G401.6 (cell line): ENCODE results near the gene PRKN.

Experiments used
- FAIRE-seq: peaks from 2 replicates; lab custom pipeline; 2012; peaks lifted over from hg19 to GRCh38; lab: Jason Lieb, UNC

PRKN gene

DNA sequence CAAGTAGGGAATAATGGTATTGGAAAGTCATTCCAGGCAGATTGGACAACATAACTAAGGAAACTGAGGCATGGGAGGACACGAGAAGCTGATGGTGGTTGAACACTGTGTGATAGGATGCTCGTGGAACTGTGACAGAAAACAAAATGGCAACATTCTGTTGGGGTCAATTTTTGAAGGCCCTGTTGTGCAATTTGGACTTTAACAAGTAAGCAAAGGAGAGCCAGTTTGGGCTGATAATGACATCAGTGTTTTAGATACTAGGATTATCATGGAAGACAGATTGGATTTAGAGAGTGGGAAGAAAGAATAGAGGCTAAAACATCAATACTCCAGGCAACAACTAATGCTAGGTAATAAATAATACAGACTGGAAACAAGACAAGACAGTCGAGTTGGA lies 53.1 kb downstream of the PRKN start:
- no peak for FAIRE-seq

DNA sequence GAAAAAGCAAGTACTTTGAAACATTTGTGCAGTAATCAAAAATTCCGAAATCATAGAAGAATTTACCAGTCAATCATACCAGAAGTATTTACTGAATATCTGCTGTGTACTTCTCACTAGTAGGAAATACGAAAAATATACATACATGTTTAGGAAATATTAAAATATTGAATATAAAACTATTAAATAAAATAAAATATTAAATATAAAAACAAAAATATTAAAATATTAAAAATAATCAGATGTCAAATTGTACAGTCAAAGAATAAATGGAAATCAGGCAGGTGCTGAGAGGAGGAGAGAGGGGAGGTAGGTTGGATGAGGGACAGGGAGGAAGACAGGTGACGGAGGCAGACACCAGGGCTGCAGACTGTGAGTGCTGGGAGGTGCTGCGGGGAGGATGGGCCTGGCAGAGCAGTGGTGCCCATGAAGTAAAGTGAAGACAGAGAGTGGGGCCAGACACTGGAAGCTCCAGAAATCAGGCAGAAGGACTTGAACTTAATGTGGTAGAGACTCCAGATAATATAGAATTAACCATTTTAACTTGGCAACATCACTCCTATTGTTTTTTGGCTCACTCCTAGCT lies 55.9 kb downstream of the PRKN start:
- no peak for FAIRE-seq

DNA sequence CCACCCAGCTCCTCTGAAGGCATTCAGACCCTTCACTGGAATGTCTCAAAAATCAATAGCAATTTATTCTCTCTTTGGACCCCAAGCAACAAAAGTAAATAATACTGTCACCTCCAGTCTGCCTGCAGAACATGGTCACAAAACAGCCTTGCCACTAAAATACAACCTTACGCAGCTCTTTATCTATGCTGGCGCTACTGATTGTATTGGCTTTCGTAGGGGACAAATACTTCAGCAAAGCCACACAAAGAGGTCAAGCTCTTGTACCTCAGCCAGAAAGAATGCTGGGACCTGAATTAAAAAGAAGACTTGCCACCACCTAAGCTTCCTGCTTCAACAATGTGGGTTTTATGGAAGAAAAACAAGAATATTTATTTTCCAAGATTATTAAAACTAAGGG lies 57.2 kb downstream of the PRKN start:
- FAIRE-seq = no peak

DNA sequence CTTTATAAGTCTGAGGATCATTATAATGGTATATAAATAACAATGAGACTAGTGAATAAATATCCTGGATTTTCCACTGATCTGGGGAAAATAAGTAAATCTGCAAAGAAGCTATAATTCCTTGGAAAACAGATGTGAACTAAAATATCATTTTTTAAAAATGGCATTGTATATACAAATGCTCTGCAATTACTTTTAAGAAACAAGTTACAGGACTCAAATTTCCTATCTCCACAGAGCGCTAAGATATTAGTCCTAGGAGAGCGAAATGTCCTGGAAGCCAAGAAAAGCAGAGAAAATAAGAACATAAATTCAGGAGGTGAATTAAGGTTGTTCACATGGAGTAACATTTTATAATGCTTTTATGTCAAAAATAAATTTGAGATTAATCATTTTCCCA lies 61.3 kb downstream of the PRKN start:
- FAIRE-seq = no peak

DNA sequence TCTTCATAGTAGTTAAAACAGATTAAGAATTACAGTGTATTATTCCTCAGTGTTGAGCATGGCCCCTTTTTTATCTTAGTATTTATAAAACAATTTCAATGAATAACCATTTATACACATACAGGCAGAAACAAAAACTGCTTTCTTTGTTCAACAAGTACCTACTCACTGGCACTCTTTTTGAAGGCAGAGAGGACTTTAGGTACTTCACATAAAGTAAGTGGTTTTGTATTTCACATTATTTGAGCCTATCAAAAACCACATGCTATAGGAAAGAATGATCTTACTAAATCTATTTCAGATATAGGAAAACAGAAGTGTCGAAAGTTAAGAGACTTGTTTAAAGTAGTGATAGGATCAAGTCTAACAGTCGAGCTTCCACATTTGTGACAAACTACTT lies 73.8 kb downstream of the PRKN start:
- FAIRE-seq = no peak

DNA sequence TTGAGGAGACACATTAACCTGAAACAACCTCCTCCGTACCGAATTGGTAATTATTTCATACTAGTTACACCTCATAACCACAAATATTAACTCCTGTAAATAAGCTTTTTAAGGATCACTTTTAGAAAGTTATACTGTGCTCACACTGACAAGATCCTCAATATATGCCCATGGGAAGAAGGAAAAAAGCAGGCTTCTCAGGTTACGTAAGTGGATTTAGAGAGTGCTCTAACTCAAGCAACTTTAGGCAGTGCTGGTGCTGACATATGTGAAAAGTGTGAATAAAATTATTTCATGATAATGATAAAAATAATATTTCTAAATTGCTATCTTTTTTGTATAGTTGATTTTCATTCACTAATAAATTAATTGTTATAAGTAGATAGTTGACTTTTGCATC lies 76.1 kb downstream of the PRKN start:
- FAIRE-seq = no peak

DNA sequence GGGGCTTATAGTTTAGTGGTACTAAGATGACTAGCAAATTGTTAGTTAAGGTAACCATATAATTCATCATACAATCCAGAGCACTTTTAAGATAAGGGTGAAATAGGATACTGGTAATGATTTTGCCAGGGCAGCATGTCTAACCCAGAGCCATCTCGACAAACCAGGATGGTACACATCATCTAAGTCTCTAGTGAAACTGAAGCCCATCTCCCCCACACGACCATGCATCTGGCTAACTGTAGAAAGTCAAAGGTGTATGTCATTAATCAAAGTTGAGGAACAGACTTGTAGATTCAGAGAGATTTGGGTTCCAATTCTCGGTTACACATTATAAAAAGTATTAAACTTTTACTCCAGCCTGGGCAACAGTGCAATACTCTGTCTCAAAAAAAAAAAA lies 78.3 kb downstream of the PRKN start:
- no peak for FAIRE-seq

DNA sequence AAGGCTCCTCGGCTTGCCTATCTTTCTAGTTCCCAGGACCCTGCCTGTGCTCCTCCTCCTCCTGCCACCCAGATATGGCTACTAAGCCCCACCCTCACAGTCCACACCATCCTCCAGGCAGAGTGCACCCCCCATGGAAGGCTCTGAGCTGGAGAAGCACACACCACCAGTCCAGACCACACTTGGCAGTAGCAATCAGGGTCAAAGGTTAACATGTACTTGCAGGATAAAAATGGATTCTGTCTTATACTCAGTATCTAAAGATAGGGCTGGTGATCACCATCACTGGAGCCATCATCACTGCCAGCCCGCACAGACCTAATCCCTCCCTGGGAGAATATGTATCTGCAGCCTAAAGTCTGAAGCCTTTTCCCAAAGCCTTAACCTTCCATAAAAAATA lies 83.4 kb downstream of the PRKN start:
- no peak for FAIRE-seq

DNA sequence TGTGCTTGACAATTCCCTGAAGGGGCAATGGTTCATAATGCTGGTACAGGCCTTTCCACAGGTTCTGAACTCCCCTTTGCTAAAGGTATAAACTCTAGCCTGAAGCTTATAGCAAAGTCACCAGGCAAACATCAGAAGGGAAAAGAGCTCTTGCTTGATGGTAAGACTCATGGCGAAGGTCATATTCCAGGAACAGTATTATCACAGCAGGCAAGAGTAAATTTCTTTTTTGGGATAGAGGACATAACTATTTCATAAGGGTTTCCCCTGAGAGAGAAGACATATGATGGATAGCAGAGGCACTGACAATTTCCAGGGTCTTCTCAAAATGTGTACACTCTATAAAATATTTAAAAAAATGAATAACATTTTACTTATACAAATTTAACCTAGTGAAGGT lies 86.8 kb downstream of the PRKN start:
- FAIRE-seq = no peak

DNA sequence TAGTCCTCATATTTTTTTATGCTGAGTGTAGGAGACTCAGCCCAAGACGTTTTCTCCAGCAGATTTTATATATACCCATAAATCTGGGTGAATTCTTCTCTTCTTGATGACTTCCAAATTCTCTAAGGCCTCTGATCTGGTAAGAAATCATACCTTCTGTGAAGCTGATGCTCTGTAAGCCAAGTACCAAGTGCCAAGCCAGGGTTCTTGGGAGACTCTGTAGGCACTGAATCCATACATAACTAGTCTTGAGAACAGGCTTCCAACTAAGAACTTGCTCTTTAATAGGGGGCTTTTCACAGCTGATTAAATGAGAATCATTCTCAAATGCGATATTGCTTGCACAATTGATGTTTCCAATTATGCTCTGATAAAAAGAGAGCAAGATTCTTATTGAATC lies 87.6 kb downstream of the PRKN start:
- FAIRE-seq = no peak

DNA sequence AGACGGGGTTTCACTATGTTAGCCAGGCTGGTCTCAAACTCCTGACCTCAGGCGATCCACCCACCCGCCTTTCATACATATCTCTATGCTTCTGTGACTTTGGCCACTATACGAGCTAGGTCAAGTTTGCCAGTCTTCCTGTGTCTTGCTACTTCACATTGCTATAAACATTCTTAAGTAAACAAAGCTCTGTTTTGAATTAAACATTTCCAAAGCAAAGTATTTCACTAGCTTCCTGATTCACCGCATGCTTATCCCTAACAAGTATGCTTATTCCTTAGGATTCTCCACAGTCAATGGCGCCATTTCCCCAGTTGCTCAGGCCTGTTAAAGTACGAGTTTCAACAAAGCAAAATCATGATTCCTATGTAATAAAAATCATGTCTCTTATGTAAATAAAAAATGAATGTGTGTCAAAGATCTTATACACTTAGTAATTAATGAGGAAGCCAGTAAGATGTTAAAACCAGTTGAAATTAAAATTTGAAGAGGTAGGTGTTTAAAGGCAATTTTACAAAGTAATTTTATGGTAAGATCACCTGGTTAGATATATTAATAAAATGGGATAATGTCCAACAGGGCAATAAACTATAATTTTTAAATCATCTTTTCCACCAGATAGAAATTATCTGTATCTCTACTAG lies 88.5 kb downstream of the PRKN start:
- FAIRE-seq = no peak

DNA sequence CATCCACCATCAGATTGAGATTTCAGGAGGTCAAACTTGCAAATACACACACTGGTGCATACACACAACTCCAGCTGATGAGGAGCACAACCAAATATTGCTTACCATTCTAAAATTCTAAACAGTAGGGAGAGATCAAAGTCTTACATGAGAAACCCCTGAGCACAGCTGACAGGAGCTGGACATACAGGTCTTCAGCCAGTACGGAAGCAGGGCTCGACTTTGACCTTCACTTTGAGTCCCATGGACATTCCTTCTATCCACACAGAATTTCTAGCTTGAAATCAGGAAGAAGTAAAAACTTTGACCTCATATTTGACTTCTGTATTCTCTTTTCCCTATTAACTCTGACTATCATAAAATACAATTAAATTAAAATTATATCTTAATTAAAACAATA lies 90.2 kb downstream of the PRKN start:
- FAIRE-seq = no peak

DNA sequence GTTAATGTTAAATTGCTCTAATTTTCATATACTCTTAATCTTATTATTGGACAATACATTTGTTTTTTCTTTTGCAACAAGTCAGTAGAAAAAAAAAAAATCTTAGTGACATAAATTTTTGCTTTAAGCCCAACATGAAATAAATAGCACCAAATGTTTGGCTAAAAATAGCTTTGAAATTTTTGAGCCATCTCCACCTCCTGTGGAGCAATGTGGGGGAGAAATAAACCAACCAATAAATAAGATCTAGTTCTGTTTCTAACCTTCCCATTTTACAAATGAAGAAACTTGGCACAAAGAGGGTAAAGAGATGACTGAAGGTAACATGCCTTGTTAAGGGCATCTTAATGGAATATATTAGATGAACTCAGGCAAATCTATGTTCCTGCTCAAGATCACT lies 91.4 kb downstream of the PRKN start:
- no peak for FAIRE-seq

DNA sequence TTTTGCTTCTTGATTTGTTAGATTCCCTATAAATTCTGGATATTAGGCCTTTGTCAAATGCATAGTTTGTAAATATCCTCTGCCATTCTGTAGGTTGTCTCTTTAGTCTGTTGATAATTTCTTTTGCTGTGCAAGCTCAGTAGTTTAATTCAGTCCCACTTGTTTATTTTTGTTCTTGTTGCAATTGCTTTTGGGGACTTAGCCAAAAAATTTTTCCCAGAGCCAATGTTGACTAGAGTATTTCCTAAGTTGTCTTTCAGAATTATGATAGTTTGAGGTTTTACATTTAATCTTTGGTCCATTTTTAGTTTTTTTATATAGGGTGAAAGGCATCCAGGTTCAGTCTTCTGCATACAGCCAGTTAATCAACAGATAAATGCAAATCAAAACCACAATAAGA lies 96.0 kb downstream of the PRKN start:
- FAIRE-seq = no peak

DNA sequence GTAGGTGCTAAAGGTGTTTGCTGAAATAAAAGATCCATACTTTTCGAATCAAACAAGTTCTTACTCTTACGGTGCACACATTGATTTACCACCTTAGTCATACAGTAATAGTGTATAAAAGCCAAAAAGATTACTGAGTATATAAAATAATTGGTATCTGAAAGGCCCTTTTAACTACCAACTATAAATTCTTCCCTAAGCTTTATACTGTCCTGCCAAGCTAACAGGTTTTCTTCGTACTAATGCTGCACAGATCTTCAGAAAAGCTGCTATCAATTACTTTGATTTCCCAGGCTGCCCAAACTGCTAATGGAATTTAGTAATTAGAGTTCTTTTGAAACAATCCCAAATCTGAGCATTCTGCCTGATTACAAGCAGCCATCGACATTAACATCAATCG lies 97.5 kb downstream of the PRKN start:
- no peak for FAIRE-seq

DNA sequence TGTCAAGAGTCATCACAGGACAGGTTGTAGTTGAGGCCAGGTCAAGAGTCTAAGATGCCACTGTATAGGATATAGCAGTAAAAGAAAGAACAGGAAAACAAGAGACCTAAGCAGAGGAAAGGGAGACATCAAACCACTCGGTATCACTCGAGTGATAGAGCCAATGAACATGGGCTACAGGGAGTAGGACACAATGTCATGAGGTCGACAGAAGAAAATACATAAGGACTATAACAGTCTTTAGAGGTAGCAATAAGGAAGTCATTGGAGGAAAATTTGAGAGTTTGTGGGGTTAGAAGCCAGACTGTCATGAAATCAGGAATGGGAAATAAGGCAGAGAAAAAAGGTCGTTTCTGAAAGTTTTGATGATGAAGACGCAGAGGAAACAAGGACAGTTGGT lies 99.7 kb downstream of the PRKN start:
- FAIRE-seq = no peak

DNA sequence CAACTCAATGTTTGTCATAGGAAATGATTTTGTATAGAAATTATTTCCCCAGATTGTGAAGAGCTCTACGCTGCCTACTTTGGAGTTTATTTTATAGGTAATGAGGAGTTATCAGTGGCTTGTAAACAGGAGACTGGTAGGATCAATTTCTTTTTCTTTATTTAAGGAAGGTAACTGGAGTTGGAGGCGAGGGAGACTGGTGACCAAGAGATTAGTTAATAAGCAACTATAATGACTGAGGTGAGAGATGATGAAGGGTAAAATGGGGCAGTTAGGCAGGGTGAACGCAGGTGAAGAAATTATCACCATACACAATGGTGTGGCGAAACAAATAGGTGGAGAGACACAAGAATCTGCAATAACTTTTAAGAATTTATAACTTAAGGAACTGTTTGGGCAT lies 100.2 kb downstream of the PRKN start:
- FAIRE-seq = no peak

DNA sequence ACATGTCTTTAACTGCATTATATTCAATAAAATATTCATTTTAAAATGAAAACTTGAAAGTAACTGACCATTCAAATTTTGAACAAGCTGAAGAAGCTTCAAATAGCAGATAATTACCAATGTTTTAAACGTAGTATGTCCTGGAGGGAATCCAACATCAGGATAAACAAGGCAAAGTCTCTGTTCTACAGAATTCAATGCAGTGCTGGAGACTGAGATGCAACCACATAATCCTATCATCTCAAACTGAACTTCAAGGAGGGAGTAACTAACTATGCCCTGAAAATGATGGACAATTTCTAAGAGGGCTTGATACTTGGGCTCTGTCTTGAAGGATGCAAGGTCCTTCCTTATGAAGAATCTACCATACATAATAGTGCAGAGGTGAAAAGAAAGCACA lies 100.7 kb downstream of the PRKN start:
- FAIRE-seq = no peak

DNA sequence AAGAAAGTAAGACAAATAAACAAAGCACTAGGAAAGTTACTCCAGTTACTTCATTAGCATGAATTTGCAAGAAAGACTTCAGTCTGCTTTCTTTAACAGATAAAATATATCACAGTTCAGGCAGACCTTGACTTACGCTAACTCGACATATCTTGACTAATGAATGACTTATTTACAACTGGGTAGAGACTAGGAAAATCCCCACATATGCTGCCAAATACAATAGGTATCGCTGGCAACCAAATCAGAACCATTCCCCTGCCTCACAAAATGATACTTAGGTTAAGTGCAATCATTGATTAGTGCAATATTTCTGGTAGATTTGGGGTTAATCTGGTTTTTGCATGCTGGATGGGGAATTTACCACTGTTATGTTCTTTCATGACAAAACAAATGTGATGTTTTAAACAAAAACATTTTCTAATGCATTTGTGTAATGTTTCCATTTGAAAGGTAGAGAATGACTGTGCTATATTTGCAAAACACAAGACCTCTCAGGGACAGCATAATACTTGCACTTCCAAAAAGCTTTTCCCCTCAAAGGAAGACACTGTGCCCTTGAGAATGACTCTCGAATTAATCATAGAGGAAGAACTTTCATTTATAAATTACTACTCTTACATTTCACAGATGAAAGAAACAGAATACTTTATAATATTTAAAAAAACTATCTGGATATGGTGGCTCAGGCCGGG lies 101.6 kb downstream of the PRKN start:
- no peak for FAIRE-seq

DNA sequence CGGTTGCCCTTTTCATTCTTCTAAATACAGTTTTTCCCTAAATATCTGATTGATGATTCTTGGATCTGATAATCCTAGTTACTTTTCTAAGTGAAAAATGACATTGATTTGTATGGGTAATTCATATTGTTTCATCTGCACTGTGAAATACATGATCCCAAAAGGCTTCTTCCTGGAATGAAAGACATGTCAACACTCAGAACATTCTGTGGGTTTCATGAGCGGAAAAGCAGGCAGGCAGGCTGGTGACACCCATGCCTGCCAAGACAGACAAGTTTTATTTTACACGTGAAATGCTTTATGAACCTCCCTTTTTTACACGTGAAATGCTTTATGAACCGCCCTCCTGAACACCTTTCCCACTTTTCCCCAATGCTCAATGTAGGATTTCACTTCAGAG lies 105.0 kb downstream of the PRKN start:
- FAIRE-seq = no peak

DNA sequence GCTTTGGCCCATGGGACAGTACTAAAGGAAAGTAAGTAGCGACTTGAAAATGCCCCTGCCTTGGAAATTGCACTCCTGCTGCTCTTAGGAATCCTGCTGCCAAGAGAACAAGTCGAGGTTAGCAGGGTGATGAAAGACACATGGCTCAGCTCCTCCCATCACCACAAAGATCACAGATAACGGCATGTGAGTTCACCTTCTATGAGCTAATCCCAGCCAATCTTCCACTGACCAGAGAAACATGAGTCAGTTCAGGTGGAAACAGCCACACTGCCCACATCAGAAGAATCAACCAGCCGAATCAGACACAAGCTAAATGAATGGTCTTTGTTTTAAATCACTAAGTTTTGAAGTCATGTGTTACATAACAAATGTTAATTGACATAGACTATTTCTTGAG lies 106.3 kb downstream of the PRKN start:
- FAIRE-seq = no peak

DNA sequence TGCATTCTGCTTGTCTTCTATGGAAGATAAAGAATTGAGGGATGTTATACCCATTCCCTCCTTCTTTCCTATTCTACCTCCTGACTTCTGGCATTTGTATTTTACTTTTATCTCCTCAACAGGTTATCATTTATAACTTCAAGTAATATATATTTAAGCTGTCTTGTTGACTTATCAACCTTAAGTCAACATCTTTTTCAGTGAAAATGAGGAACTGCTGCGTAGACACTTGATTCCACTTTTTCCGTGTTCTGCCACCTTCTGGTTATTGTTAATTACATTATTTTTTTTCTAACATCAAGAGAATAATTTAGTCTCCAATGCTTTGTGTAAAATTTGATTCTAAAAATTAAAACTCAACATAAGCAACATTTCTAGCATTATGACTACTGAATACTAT lies 107.5 kb downstream of the PRKN start:
- FAIRE-seq = no peak

DNA sequence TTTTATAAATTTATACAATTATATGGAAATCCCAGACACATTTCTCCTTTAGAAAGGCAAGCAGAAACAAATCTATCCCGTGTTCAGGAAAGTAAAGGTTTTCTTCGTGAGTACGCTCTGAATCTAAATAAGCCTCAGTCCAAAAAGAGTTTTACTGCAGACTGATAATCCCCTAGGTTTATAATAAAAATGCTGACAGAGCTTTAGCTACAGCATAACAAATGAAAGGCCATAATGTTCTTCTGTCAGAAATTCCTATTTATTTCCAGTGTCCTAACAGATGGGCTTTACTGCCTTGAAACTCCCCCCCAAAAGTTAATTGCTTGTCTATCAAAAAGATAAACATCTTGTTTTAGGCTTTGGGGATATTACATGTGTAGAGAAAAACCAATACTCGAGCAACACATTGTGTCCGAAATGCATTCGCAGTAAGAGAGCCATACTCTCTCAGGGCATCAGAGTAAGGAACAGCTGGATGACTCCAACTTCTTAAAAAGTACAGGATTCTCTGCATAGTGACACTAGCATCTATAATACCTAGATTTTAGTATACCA lies 109.0 kb downstream of the PRKN start:
- FAIRE-seq = no peak
